Panc1 (cell line): ENCODE results near the gene GUCY2C.

Experiments used
- CTCF ChIP-seq: fragments of 450-650 bp; IDR thresholded peaks from 2 replicates; pipeline ENCODE4 v1.5.1; 2017; ENCODE audit warnings: mild to moderate bottlenecking
- POLR2AphosphoS5 ChIP-seq: IDR thresholded peaks from 2 replicates; pipeline ENCODE4 v1.6.1; 2012; ENCODE audit warnings: mild to moderate bottlenecking, low read depth, low read length, moderate library complexity
- REST ChIP-seq, 2 experiments: IDR thresholded peaks; 2 replicates each; pipeline ENCODE4 v1.6.1; 2011 to 2012; ENCODE audit warnings: low read depth in 2 of 2, control low read depth in 1 of 2, low read length in 1 of 2, mild to moderate bottlenecking in 1 of 2, moderate library complexity in 1 of 2; ENCODE audit not compliant: insufficient read depth in 1 of 2
- SIN3A ChIP-seq: IDR thresholded peaks from 2 replicates; pipeline ENCODE4 v1.6.1; 2012; ENCODE audit warnings: low read depth, mild to moderate bottlenecking, low read length, moderate library complexity, borderline replicate concordance; ENCODE audit not compliant: insufficient read depth
- TCF7L2 ChIP-seq: IDR thresholded peaks from 2 replicates; pipeline ENCODE4 v1.6.1; 2011; ENCODE audit warnings: mild to moderate bottlenecking, low read depth, low read length, inconsistent platforms

- TF ChIP-seq CTCF: no peak
- TF ChIP-seq REST (IDR thresholded peaks at IDR 0.05; ENCODE audit: insufficient read depth in 1 of 2, low read depth in 2 of 2, low read length in 1 of 2): no peak
- no peak for TF ChIP-seq POLR2AphosphoS5
- no peak for TF ChIP-seq SIN3A
- TF ChIP-seq TCF7L2: no peak
Observed at GRCh38 chr12:14607568-14607967, 88.8 kb downstream of the GUCY2C start.
